Stimulated activated CD8-positive, alpha-beta memory T cell treated with anti-CD3 and anti-CD28 coated beads, Interleukin-2, amount 100 ng/mL, for 48 hours (primary cell): Measurements from ENCODE around the gene DBNDD1.
A peak's percentile ranks its signal among the peaks of the same experiment; 100 is the strongest.
"Not testable (repeated sequence)": the region's sequence is repeated elsewhere in the genome, so short reads cannot be mapped to it uniquely, and the experiment has no call there.

ENCODE experiments used
- DNase-seq, 2 donors: peaks; one replicate each; pipeline ENCODE4 v3.0.0-alpha.2; 2020; ENCODE audit warnings: low read depth in 2 of 2

Gene DBNDD1, protein sequence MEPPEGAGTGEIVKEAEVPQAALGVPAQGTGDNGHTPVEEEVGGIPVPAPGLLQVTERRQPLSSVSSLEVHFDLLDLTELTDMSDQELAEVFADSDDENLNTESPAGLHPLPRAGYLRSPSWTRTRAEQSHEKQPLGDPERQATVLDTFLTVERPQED

DNA sequence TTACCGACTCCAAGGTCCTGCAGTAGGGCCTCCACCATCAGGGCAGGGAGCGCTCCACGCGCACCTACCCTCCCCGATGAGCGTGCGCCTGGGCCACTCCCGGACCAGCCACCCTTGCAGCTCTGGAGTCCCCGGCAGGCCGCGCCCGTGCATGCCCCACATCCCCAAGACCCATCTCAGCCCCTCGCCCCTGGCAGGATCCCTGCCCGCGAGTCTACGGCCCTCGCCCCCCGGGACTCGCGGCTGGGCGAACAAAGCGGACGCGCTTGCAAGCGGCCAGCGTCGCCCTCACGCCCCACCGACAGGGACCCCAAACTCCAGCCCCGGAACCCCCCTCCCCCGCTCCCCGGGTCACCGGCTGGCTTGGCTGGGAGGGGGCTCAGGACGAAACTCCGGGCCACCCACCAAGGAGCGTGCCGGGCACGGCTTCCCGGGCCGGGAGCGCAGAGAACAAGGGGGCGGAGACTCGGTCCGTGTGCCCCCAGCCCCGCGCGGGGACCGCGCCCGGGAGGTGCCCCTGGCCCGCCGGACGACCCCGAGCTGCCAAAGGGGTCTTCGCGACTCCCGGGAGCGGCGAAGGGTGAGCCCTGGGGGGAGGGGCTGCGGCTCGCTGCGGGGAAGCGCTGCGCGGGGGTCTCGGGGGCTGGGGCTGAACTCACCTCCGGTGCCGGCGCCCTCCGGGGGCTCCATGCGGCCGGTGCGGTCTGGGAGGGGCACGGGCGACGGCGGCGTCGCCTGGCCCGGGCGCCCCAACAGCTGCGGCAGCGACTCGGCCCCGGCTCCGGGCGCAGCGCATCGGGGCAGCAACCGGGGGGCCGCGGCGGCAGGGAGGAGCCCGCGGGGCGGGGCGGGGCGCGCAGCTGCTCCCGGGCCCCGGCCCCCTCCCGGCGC lies at the start of gene DBNDD1:
TSS of gene DBNDD1 (minus strand) at position 805 of the 891 bp plus-strand sequence. CDS start at position 690, 115 bp downstream.
- no peak for DNase-seq

DNA sequence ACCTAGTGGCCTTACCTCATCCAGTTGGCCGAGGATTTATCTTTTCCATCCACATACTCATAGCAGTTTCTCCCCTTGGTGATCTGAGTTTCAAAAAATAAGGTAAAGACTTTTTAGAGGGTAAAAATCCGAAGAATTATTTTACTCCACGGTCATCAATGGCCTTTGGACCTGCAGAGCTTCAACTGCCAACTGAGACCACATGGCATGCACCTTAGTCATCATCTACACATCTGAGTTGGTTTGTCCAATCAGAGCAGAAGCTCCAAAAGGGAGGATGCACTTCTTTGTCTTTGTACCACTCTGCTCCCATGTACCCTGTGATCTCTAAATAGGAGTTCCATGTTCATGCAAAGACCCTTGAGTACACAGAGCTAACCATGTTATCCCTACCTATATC lies 42.2 kb upstream of the DBNDD1 start:
- no peak for DNase-seq

DNA sequence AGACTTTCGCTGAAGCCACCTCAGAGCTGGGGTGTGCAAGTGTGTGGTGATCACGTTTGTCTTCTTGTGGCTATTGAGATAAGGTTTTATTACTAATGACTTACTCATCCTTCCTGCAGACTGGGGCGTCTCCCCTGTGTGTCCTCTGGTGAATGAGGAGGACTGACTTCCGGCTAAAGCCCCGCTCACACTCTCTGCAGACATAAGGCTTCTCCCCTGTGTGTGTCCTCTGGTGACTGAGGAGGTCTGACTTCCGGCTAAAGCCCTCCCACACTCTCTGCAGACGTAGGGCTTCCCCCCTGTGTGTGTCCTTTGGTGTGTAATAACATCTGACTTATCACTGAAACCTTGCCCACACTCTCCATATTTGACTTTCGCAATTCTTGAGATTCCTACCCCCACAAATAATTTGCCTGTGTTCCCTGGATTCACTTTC lies 38.5 kb upstream of the DBNDD1 start:
- peak in 1 of 2 donors; percentile 17 for DNase-seq

DNA sequence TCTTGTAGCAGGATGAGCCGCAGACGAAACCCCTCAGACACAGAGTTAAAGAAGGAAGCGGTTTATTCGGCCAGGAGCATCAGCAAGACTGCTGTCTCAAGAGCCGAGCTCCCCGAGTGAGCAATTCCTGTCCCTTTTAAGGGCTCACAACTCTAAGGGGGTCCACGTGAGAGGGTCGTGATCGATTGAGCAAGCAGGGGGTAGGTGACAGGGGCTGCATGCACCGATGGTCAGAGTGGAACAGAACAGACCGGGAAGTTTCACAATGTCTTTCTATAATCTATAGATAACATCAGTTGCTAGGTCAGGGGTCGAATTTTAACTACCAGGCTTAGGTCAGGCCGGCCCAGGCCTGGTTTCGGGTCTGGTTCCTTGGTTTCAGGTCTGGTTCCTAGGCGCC lies 37.3 kb upstream of the DBNDD1 start:
- not testable (repeated sequence) for DNase-seq

GRCh38 chr16:90055371-90055770 lies 36.1 kb upstream of the DBNDD1 start:
- no peak for DNase-seq

DNA sequence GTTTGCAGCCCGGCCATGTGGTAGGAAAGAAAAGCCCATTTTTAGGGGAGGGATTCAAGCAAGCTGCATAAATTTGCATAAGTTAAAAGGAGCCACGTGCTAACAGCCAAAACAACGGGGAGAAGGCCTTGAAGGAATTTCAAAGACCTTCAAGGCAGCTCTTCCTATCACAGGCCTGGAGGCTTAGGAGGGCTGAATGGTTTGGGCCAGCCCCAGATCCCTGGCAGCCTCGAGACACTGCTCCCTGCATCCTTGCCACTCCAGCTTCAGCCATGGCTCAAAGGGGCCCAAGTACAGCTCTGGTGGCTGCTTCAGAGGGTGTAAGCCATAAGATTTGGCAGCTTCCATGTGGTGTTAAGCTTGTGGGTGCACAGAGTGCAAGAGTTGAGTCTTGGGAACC lies 35.3 kb upstream of the DBNDD1 start:
- DNase-seq, result no peak

DNA sequence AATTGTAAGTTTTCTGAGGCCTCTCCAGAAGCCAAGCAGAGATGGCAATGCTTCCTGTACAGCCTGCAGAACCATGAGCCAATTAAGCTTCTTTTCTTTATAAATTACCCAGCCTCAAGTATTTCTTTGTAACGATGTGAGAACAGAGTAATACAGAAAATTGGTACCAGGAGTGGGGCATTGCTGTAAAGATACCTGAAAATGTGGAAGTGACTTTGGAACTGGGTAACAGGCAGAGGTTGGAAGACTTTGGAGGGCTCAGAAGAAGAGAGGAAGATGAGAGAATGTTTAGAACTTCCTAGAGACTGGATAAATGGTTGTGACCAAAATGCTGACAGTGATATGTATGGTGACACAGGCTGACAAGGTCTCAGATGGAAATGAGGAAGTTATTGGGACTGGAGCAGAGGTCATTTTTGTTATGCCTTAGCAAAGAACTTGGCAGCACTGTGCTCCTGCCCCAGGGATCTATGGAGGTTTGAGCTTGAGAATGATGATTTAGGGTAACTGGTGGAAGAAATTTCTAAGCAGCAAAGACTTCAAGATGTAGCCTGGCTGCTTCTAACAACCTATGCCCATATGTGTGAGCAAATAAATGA lies 34.7 kb upstream of the DBNDD1 start:
- DNase-seq, result no peak

- no peak for DNase-seq
Measured at GRCh38 chr16:90050969-90051368, 31.7 kb upstream of the DBNDD1 start.

GRCh38 chr16:90048737-90049330 lies 29.6 kb upstream of the DBNDD1 start:
- DNase-seq, result no peak

DNA sequence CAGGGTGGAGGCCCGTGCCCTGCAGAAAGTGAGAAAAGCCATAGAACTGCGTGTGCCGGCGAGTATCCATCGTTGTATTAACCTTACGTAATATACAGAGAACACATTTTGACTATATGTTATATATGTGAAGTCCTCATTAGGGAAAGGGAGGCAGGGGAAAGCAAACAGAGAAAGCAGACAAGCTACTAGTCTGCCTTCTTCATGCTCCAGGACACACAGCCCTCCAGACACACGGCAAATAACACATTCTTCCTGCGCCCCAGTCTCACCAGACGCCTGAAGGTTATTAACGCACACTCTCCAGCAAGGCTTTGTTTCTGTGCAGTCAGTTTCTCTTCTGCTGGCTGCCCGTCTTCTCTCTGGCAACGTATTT lies 29.1 kb upstream of the DBNDD1 start:
- no peak for DNase-seq

- DNase-seq, result no peak
Measured at GRCh38 chr16:90047714-90048346, 28.6 kb upstream of the DBNDD1 start.

GRCh38 chr16:90046971-90047713 lies 27.9 kb upstream of the DBNDD1 start:
- no peak for DNase-seq

DNA sequence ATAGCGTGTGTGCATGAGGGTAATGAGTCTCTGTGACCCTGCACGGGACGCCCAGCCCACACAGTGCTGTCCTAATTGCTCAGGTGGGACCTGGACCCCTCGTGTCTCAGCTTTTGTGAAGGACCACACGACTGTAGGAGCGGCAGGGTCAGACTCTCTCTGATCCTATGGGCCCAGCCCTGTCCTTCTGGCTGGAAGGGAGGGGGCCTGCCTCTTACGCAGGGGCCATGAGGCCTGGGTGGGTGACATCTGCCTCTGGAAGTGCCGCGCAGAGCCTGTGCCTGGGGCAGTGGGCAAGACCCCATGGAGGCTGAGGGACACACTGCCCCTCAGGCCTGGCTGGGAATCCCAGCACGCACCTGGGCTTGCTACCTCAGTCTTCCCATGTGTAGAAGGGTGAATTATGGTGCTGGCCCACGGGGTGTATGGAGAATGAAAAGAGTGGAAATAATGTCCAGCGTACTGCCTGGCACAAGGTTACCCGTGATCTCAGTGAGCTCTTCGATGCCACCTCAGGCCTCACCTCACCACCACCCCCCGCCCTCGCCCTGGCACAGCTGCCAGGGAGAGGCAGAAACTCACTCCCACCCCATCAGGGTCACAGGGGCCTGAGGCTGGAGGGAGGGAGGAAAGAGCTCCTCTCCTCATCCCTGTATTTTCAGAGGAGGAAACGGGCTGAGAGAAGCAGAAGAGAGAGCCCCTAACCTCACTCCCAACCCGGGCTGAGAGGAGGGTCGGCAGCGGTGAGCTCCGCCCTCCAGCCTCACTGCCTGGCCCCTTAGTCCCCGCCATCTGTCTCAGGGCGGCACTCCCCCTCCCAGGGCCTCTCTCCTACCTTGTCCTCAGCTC lies 27.1 kb upstream of the DBNDD1 start:
- no peak for DNase-seq

GRCh38 chr16:90044111-90044551 lies 24.9 kb upstream of the DBNDD1 start:
- DNase-seq, result no peak

- no peak for DNase-seq
Measured at GRCh38 chr16:90043526-90043925, 24.3 kb upstream of the DBNDD1 start.

DNA sequence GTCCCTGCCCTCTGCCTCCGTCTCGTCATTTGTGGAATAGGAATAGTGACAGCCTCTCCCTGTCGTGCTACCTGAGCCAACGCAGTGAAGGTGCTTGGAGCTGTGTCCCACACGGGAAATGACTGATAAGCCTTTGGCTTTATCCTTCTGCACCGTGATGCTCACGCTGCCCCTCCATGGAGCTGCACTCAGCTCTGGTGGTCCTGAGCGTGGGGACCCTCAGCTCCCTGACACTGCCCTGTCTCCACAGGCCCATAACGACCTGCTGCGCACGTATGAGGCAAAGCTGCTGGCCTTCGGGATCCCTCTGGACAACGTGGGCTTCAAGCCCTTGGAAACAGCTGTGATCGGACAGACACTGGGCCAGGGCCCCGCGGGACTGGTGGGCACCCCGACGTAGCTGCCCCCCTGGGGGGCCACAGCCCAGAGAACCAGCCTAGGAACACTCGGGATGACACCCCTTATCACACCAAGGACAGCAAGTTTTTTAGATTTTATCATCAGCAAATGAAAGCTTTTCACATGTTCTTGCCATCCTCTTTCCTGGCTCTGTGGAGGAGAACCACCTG lies 23.8 kb upstream of the DBNDD1 start:
- no peak for DNase-seq

- no peak for DNase-seq
Measured at GRCh38 chr16:90041896-90042473, 22.7 kb upstream of the DBNDD1 start.

DNA sequence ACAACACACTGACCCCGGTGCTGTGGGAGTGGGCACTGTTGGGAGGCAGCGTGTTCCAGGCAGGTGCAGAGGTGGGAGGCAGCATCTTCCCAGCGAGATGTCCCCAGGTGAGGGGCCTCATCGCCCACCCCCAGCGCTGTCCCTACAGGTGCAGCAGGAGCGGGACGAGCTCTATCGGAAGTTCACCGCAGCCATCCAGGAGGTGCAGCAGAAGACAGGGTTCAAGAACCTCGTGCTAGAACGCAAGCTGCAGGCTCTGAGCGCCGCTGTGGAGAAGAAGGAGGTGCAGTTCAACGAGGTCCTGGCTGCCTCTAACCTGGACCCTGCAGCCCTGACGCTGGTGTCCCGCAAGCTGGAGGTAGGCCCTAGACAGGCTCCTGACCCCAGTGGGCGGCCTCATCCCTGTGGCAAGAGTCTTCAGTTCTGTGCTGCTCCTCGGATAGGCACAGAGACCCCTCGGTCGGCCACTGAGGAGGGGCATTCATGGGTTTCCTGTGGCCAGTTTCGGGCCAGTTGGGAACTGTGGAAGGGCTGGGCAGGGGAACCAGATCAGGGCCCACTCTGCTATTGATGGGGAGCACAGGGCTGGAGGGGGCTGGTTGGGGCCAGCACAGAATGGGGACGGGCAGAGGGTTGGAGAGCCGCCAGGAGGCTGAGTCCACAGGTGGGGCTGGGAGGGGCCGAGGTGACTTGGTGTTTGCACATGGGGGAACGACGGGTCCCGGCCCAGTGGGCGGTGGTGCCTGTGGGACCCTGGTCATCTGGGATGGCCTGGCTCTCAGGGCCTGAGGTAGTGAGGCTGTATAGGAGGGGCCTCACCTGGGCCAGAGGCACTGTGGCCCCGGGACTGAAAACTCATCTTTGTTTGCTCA lies 21.1 kb upstream of the DBNDD1 start:
- DNase-seq, result no peak

GRCh38 chr16:90037276-90037675 lies 18.0 kb upstream of the DBNDD1 start:
- no peak for DNase-seq
